ENCODE results near the gene CAT. TPM values are rescaled to one million over a fixed set of nuclear protein-coding genes. Genes with fewer than 3 reads are reported as not detected.

CAT gene
- total RNA-seq, 1 donor, result 62.6 TPM

DNA sequence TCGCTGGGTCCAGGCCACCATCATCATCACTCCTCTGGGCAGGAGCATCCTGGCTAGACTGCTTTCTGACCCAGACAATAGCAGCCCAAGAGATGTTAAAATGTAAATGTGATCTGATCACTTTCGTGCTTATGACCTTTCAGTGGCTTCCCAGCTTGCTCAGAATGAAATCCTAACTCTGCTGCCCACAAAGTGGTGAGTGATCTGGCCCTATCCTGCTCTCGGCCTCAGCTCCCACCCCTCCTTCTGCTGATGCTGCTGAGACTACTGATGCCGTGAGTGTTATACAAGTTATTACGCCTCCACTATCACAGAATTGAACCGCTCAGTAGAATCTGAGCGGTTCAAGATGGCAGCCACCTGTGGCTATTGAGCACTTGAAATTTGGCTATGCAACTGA lies 48.7 kb downstream of the CAT start:
- no peak overlapping the region for H3K4me3 ChIP-seq (ENCODE audit: insufficient read depth, low read length)
- no peak overlapping the region for H2AFZ ChIP-seq (ENCODE audit: low read length)
- no peaks in the 10 kb centered on the region for H3K36me3 ChIP-seq (ENCODE audit: insufficient read depth, low read length)
- no peaks in the 10 kb centered on the region for H3K4me1 ChIP-seq (ENCODE audit: insufficient read depth, low read length)
- H3K27ac ChIP-seq (ENCODE audit: low read depth, low read length), result no peak overlapping the region
- TF ChIP-seq, protein P1, sequence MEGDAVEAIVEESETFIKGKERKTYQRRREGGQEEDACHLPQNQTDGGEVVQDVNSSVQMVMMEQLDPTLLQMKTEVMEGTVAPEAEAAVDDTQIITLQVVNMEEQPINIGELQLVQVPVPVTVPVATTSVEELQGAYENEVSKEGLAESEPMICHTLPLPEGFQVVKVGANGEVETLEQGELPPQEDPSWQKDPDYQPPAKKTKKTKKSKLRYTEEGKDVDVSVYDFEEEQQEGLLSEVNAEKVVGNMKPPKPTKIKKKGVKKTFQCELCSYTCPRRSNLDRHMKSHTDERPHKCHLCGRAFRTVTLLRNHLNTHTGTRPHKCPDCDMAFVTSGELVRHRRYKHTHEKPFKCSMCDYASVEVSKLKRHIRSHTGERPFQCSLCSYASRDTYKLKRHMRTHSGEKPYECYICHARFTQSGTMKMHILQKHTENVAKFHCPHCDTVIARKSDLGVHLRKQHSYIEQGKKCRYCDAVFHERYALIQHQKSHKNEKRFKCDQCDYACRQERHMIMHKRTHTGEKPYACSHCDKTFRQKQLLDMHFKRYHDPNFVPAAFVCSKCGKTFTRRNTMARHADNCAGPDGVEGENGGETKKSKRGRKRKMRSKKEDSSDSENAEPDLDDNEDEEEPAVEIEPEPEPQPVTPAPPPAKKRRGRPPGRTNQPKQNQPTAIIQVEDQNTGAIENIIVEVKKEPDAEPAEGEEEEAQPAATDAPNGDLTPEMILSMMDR (IDR thresholded peaks at IDR 0.05; ENCODE audit: extremely low read depth, low read depth, low read length), result no peak
- DNase-seq (ENCODE audit: insufficient read length, low spot score, missing footprints), result no peak
- H4K20me1 ChIP-seq (ENCODE audit: insufficient read depth, low read length), result no peaks in the 10 kb centered on the region
- no peaks in the 10 kb centered on the region for H3K79me2 ChIP-seq (ENCODE audit: insufficient read depth, low read length)
- H3K27me3 ChIP-seq (ENCODE audit: insufficient read depth, low read length), result peaks cover 5% of the 10 kb centered on the region
- H3K4me2 ChIP-seq (ENCODE audit: insufficient read depth, low read length), result no peak overlapping the region
- H3K9me3 ChIP-seq (ENCODE audit: low read depth, low read length), result no peaks in the 10 kb centered on the region

DNA sequence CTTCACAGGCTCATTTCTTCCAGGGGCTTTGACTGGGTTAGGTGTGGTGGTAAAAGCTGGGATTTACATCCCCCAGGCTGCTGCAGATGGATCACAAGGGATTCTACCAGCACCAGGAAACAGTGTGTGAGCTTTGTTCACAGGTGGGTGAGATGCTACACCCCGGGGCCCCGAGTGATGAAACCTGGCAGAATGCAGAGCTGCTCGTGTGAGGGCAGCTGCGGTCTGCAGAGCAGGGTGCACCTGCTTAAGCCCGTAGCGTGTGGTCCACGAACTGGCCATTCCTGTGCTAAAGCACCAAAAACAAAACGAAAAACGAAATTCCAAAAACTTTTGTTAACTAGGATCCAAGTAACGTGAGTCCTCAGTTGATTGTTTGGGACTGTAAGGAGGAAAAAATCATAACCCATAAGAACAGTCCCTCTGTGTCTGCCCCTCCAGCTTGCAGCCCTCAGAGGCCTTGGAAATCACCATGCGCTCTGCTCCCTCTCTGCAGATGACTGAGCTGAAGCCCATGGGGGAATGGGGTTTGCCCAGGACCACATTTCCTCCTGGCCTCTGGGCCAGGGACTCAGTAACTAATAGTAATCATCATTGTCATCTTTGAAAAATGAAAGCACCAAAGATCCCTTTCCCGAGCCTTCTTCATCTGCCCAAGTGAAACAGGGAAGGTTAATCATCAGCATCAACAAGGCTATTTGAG lies 50.3 kb downstream of the CAT start:
- Histone ChIP-seq H3K79me2 (ENCODE audit: insufficient read depth, low read length) (no peaks in the 10 kb centered on the region), H4K20me1 (ENCODE audit: insufficient read depth, low read length) (no peaks in the 10 kb centered on the region), H3K4me2 (ENCODE audit: insufficient read depth, low read length) (no peak overlapping the region), H3K9me3 (ENCODE audit: low read depth, low read length) (no peaks in the 10 kb centered on the region), H3K27me3 (ENCODE audit: insufficient read depth, low read length) (peaks cover 8% of the 10 kb centered on the region), H3K4me3 (ENCODE audit: insufficient read depth, low read length) (no peak overlapping the region), H2AFZ (ENCODE audit: low read length) (no peak overlapping the region), H3K27ac (ENCODE audit: low read depth, low read length) (no peak overlapping the region), H3K4me1 (ENCODE audit: insufficient read depth, low read length) (peaks cover 7% of the 10 kb centered on the region), H3K36me3 (ENCODE audit: insufficient read depth, low read length) (no peaks in the 10 kb centered on the region)
- DNase-seq (ENCODE audit: insufficient read length, low spot score, missing footprints), result no peak
- TF ChIP-seq, protein P1 (IDR thresholded peaks at IDR 0.05; ENCODE audit: extremely low read depth, low read depth, low read length), result no peak

- no peak overlapping the region for H3K4me2 ChIP-seq (ENCODE audit: insufficient read depth, low read length)
- H3K27ac ChIP-seq (ENCODE audit: low read depth, low read length), result no peak overlapping the region
- H4K20me1 ChIP-seq (ENCODE audit: insufficient read depth, low read length), result no peaks in the 10 kb centered on the region
- peaks cover 17% of the 10 kb centered on the region for H3K27me3 ChIP-seq (ENCODE audit: insufficient read depth, low read length)
- peaks cover 7% of the 10 kb centered on the region for H3K4me1 ChIP-seq (ENCODE audit: insufficient read depth, low read length)
- H3K79me2 ChIP-seq (ENCODE audit: insufficient read depth, low read length), result no peaks in the 10 kb centered on the region
- H2AFZ ChIP-seq (ENCODE audit: low read length), result no peak overlapping the region
- TF ChIP-seq, protein P1 (IDR thresholded peaks at IDR 0.05; ENCODE audit: extremely low read depth, low read depth, low read length), result no peak
- H3K4me3 ChIP-seq (ENCODE audit: insufficient read depth, low read length), result no peak overlapping the region
- no peak for DNase-seq (ENCODE audit: insufficient read length, low spot score, missing footprints)
- no peaks in the 10 kb centered on the region for H3K9me3 ChIP-seq (ENCODE audit: low read depth, low read length)
- H3K36me3 ChIP-seq (ENCODE audit: insufficient read depth, low read length), result no peaks in the 10 kb centered on the region
Observed at GRCh38 chr11:34490304-34490703, 51.6 kb downstream of the CAT start.

DNA sequence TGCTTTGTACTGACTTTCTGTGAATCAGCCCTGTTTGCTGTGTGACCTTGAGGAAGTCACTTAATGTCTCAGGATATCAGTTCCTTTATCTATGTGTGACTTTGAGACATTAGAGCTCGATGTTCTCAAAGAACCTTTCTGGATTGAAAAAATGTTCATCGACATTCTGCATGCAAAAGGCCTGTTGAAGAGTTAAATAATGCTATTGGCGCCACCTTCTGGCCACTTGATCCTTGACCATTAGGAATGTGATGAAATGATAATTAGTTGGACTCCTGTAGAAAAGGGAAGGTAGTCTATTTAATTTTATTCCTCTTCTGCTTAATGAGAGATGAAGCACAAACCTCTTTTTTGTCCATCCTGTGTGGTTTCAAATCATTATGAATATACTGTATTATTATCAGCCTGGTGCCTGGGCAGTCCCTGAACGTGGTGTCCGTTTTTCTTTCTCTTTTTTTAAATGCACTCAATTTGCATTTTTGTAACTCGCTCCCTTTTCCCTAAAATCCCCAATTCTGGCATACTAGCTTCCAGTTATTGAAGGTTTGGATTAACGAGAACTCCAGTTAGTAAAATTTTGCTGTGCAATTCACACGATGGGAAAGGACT lies 54.2 kb downstream of the CAT start:
- Histone ChIP-seq H3K9me3 (ENCODE audit: low read depth, low read length) (no peaks in the 10 kb centered on the region), H3K27ac (ENCODE audit: low read depth, low read length) (no peak overlapping the region), H3K4me2 (ENCODE audit: insufficient read depth, low read length) (peak overlapping the region; percentile 28), H3K36me3 (ENCODE audit: insufficient read depth, low read length) (no peaks in the 10 kb centered on the region), H3K4me3 (ENCODE audit: insufficient read depth, low read length) (peak overlapping the region; percentile 21), H4K20me1 (ENCODE audit: insufficient read depth, low read length) (no peaks in the 10 kb centered on the region), H2AFZ (ENCODE audit: low read length) (no peak overlapping the region), H3K79me2 (ENCODE audit: insufficient read depth, low read length) (no peaks in the 10 kb centered on the region), H3K27me3 (ENCODE audit: insufficient read depth, low read length) (peaks cover 25% of the 10 kb centered on the region), H3K4me1 (ENCODE audit: insufficient read depth, low read length) (peaks cover 7% of the 10 kb centered on the region)
- peak; percentile 92 for DNase-seq (ENCODE audit: insufficient read length, low spot score, missing footprints)
- TF ChIP-seq, protein P1 (IDR thresholded peaks at IDR 0.05; ENCODE audit: extremely low read depth, low read depth, low read length), result peak; percentile 70

All from osteoblast (primary cell).